ENCODE measurements around the gene BCAS3. TPM values are rescaled to one million over a fixed set of nuclear protein-coding genes. Genes with fewer than 3 reads are reported as not detected.

Gene BCAS3
- total and polyA plus RNA-seq, 10 donors, result 3.7 to 56.0 (median 42.3) TPM

GRCh38 chr17:61422869-61423268, 745.2 kb downstream of the BCAS3 start:
- Histone ChIP-seq H3K36me3 (no peaks in the 10 kb centered on the region), H3K4me3 (no peak overlapping the region), H3K4me1 (no peaks in the 10 kb centered on the region), H3K27ac (no peak overlapping the region), H3K9me3 (no peaks in the 10 kb centered on the region), H3K27me3 (replicated peaks in 1 of 7) (peaks cover 0 to 80% (median 21%) of the 10 kb centered on the region in 7 donors)
- no peak for DNase-seq
- WGBS, 5 donors, result 32 to 55% (median 36%) methylated on average over 2 of the region's 2 CpGs
- intact Hi-C loops (cut with DNase I; ENCODE audit: low total_unique reads), result no loop called here
- TF ChIP-seq CTCF (IDR thresholded peaks at IDR 0.05 in 8 of 11, conservative IDR thresholded peaks at IDR 0.05 in 3 of 11) (no peak), POLR2AphosphoS5 (IDR thresholded peaks at IDR 0.05) (no peak), POLR2A (IDR thresholded peaks at IDR 0.05) (no peak)

GRCh38 chr17:61423967-61424649, 746.5 kb downstream of the BCAS3 start:
- TF ChIP-seq CTCF (IDR thresholded peaks at IDR 0.05 in 8 of 11, conservative IDR thresholded peaks at IDR 0.05 in 3 of 11) (no peak), POLR2AphosphoS5 (IDR thresholded peaks at IDR 0.05) (no peak), POLR2A (IDR thresholded peaks at IDR 0.05) (no peak)
- Histone ChIP-seq H3K27ac (no peak overlapping the region), H3K36me3 (no peaks in the 10 kb centered on the region), H3K27me3 (replicated peaks in 1 of 7) (peaks cover 0 to 71% (median 21%) of the 10 kb centered on the region in 7 donors), H3K4me1 (no peaks in the 10 kb centered on the region), H3K9me3 (no peaks in the 10 kb centered on the region), H3K4me3 (no peak overlapping the region)
- no peak for DNase-seq
- intact Hi-C loops (cut with DNase I; ENCODE audit: low total_unique reads), result no loop called here
- WGBS, 5 donors, result 81 to 90% (median 85%) methylated on average over 10 of the region's 10 CpGs

GRCh38 chr17:61425682-61426481, 748.2 kb downstream of the BCAS3 start:
- no peak overlapping the region for H3K4me3 ChIP-seq
- peaks cover 0 to 61% (median 17%) of the 10 kb centered on the region in 7 donors for H3K27me3 ChIP-seq (replicated peaks in 1 of 7)
- no peak overlapping the region for H3K27ac ChIP-seq
- DNase-seq, result no peak
- H3K9me3 ChIP-seq, result no peaks in the 10 kb centered on the region
- no peaks in the 10 kb centered on the region for H3K4me1 ChIP-seq
- TF ChIP-seq POLR2A (IDR thresholded peaks at IDR 0.05), result no peak
- no peak for TF ChIP-seq POLR2AphosphoS5 (IDR thresholded peaks at IDR 0.05)
- no peak for TF ChIP-seq CTCF (IDR thresholded peaks at IDR 0.05 in 8 of 11, conservative IDR thresholded peaks at IDR 0.05 in 3 of 11)
- 53 to 66% (median 62%) methylated on average over 11 of the region's 11 CpGs for WGBS, 5 donors
- H3K36me3 ChIP-seq, result no peaks in the 10 kb centered on the region
- intact Hi-C loops (cut with DNase I; ENCODE audit: low total_unique reads), result no loop called here

Data from spleen (tissue), 11 donors.